Fibroblast of the aortic adventitia (primary cell): ENCODE data around the gene MRPS10. TPM values are rescaled to one million over a fixed set of nuclear protein-coding genes. Genes with fewer than 3 reads are reported as not detected.

Experiments
- DNase-seq: peaks from one replicate; pipeline ENCODE4 v3.0.0-alpha.2; 2010; ENCODE audit warnings: low read depth
- H3K4me3 ChIP-seq: 2 replicates; pipeline ENCODE4 v1.5.1; 2011; ENCODE audit warnings: low read depth, mild to moderate bottlenecking, control low read depth, low read length, moderate library complexity
- total RNA-seq: library from RNA; depleted of rRNA; stranded (reverse); fragments of >200 nt; gene quantifications from 2 replicates; pipeline ENCODE4 v1.2.3, GENCODE V29; 2012; ENCODE audit warnings: low replicate concordance
- TF ChIP-seq, protein P1 (sequence below): IDR thresholded peaks from 2 replicates; pipeline ENCODE4 v1.5.1; 2011; ENCODE audit warnings: mild to moderate bottlenecking, low read length, control low read depth, inconsistent platforms; ENCODE audit not compliant: insufficient read depth

The MRPS10 gene
- total RNA-seq, 1 donor, result 63.4 TPM

DNA sequence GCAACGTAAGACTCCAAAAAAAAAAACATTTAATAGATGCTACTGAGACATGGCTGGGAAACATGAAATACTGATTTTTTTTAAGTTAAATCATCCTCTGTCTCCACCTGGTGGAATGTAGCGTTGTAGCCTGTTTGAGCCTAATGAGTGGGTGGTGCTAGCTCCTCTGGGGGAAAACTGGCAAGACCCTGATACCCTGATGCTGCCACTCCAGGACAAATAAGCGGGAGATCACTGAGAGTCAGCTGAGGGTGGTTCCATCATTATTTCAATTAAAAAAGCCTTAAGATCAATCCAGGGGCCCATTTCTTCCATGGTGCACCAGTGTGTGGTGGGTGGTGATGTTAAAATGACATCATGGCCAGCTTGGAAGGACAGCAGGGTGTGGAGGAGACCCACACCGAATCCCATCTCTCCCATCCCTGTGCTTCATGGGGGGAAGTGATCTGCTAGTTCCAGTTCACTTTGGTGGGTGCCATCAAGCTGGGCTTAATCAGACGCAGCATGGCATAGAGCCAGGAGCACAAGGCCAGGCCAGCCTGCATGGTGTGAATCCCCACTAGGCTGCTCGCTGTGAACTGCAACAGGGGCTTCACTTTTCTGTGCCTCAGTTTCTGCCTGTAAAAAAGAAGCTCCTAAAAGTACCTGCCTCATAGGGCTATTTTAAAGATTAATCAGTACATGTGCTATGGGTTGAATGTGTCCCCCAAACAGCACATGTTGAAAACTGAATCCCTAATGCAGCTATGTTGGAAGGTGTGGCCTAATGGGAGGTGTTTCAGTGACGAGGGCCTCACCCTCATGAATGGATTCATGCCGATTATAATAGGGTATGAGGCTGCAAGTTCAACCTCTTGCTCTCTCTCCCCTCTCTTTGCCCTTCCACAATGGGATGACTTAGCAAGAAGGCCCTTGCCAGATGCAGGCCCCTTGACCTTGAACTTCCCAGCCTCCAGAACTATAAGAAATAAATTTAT lies 13.0 kb upstream of the MRPS10 start:
- peak; percentile 38 for DNase-seq
- no peak overlapping the region for H3K4me3 ChIP-seq
- TF ChIP-seq, protein P1, sequence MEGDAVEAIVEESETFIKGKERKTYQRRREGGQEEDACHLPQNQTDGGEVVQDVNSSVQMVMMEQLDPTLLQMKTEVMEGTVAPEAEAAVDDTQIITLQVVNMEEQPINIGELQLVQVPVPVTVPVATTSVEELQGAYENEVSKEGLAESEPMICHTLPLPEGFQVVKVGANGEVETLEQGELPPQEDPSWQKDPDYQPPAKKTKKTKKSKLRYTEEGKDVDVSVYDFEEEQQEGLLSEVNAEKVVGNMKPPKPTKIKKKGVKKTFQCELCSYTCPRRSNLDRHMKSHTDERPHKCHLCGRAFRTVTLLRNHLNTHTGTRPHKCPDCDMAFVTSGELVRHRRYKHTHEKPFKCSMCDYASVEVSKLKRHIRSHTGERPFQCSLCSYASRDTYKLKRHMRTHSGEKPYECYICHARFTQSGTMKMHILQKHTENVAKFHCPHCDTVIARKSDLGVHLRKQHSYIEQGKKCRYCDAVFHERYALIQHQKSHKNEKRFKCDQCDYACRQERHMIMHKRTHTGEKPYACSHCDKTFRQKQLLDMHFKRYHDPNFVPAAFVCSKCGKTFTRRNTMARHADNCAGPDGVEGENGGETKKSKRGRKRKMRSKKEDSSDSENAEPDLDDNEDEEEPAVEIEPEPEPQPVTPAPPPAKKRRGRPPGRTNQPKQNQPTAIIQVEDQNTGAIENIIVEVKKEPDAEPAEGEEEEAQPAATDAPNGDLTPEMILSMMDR, result peak; percentile 42

DNA sequence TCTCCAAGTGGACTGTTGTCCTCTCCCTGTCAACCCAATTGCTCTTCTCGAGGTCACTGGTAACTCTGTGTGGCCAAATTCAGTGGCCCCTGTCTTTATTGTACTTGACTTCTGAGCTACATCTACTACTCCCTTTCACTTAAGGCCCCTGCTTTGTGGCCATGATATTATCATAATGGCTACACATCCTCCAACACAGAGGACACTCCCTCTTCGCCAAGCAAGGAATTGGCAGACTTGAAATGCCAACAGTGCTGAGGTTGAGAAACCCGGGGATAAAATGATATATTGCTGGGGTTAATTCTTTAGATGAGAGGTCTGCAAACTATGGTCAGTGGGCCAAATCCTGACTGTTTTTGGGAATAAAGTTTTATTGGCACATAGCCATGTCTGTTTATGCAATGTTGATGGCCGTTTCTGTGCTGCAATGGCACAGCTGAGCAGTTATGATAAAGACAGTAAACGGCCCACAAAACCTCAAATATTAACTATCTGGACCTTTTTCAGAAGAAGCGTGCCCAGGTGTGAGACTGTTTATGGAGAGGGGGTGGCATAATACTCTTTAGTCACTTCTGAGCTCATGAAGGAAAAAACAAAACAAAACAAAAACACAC lies 12.0 kb upstream of the MRPS10 start:
- H3K4me3 ChIP-seq, result no peak overlapping the region
- DNase-seq, result no peak
- TF ChIP-seq, protein P1, result no peak

DNA sequence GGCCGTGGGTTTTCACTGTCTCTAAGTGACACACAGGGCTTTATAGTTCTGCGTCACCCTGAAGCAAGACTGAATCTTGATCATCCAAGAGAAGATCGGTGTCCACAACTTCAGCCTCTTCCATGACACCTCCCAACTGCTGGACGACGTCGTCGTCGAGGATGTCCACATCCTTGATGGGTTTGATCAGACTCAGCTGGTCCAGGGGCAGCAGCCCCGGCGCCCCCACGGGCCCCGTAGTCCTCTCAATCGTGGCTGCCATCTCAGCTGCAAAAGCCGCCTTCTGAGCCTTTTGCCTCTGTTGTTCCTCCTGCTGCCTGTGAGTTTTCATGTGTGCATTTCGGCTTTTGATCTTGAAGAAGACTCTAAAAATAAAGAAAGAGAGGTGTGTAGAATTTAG lies 10.6 kb upstream of the MRPS10 start:
- no peak for DNase-seq
- no peak overlapping the region for H3K4me3 ChIP-seq
- TF ChIP-seq, protein P1, result no peak

DNA sequence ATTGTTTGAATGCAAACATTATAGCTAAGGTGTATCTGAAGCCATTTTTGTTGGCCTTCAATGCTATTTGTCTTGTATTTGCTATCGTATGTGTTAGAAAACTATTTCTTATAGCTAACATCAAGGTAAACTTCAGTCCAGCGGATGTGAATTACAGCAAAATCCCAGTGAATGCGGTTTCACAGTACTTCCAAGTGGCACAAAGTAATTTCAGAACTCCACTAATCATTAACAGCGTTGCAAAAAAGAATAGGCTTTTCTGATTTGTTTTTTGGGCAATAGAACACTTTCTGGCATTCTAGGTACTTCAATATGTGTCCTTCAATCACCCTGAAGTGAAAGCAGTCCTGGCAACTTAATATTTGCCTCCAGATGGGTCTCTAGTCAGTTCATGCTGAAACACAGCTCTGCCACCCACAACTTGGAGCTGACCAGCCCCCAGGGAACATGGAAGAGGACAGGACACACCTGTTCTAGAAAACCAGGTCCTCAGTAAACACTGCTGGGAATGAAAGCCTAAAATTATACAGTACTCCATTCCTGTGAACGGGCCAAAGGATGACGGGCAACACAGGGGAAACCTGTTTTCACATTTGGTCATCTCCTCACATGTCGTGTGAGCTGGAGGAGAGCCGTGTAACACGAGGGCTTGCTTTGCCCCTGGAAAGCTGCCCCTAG lies 9.7 kb upstream of the MRPS10 start:
- DNase-seq, result no peak
- TF ChIP-seq, protein P1, result no peak
- no peak overlapping the region for H3K4me3 ChIP-seq

DNA sequence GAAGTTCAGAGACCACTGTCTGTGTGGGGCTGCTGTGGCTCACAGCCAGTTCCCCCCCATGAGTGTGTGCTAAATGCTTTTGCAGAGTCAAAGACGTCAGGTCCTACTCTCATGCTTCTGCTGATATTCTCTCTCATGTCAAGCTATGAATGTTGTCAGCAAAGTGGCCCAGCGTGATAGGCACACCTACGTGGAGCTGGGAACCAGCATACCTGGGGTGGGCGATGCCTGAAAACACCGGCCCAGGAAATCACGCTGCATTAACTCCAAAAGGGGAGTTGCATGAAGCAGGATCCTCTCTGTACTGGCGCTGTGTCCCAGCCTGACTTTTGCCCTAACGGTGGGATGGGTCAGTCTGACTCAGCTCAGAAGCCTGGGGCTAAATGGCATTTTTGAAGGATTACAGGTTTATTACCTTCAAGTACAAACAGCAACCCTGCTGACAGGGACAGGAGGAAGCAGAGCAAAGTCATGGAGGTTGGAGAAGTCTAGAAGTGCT lies 9.0 kb upstream of the MRPS10 start:
- DNase-seq, result peak; percentile 25
- TF ChIP-seq, protein P1, result no peak
- no peak overlapping the region for H3K4me3 ChIP-seq

DNA sequence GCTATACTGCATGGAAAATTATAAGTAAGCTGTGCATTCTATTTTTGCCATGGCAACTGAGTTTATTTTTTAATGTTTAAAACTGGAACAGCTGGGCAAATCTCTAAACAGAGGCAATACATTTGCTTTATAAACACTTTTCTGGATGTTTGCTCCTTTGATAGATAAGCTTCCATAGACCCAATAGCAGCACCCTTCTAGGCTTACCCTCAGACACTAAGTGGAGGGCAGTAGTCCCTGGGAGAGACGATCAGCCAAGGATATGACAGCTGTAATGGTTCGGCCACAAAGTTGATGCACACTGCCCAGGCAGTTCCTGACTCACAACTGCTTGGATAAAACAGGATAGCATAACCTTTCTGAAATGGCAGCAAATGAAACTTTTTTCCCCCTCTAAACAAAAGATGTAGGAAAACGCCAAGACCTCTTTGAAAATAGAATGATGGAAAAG lies 8.5 kb upstream of the MRPS10 start:
- peak; percentile 47 for DNase-seq
- TF ChIP-seq, protein P1, result no peak
- H3K4me3 ChIP-seq, result no peak overlapping the region
